GM23248 (cell line): ENCODE data around the gene KLRD1.
"Not testable (repeated sequence)": the region's sequence is repeated elsewhere in the genome, so short reads cannot be mapped to it uniquely, and the experiment has no call there.

Experiments
- EZH2 ChIP-seq: fragments of 200-600 bp; sonication (generic); IDR thresholded peaks from 2 replicates; pipeline ENCODE4 v1.6.1; 2018; ENCODE audit warnings: antibody characterized with exemption, mild to moderate bottlenecking; ENCODE audit not compliant: insufficient read depth, poor library complexity, severe bottlenecking
- EZH2phosphoT487 ChIP-seq: fragments of 200-600 bp; sonication (generic); IDR thresholded peaks from 2 replicates; pipeline ENCODE4 v1.6.1; 2018; ENCODE audit warnings: antibody characterized with exemption, moderate library complexity, mild to moderate bottlenecking, low read depth; ENCODE audit not compliant: insufficient read depth

DNA sequence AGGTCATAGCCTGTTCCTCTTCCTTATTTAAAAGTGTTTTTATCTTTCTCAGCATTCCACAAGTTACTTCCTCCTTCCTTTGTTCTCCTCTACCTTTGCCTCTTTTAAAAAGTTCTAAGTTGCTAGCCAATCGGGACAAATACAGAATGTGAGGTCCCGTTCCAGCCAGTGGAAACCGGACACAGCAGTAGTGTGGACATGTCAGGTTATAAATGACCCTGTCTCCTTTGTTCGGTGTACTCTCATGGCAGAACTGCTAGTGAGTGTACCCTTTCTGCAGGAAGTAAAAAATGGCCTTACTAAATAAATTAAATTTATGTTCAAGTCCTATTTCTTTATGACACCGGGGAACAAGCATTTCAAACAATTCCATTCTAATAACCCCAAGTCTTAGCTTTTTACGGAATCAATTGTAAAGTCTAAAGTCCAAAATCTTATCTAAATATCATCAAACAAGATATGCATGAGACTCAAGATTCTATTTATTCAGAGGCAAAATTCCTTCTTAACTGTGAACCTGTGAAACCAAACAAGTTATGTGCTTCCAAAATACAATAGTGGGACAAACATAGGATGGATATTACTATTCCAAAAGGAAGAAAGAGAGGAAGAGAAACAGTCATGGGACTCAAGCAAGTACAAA, 64.3 kb downstream of the KLRD1 start:
- TF ChIP-seq EZH2, EZH2phosphoT487: not testable (repeated sequence)
